Ishikawa (cell line): ENCODE data around the gene DPYD.

Source experiments
- CEBPB ChIP-seq: IDR thresholded peaks from 2 replicates; pipeline ENCODE4 v1.6.1; 2012
- CREB1 ChIP-seq: IDR thresholded peaks from 2 replicates; pipeline ENCODE4 v1.6.1; 2012; ENCODE audit warnings: low read depth
- EGR1 ChIP-seq: IDR thresholded peaks from 2 replicates; pipeline ENCODE4 v1.6.1; 2012
- EP300 ChIP-seq: IDR thresholded peaks from 2 replicates; pipeline ENCODE4 v1.6.1; 2012; ENCODE audit warnings: borderline replicate concordance
- FOXM1 ChIP-seq: IDR thresholded peaks from 2 replicates; pipeline ENCODE4 v1.6.1; 2012; ENCODE audit warnings: low read depth, borderline replicate concordance
- NFIC ChIP-seq: IDR thresholded peaks from 2 replicates; pipeline ENCODE4 v1.6.1; 2012
- RAD21 ChIP-seq: IDR thresholded peaks from 2 replicates; pipeline ENCODE4 v1.6.1; 2012; ENCODE audit warnings: low read depth
- TAF1 ChIP-seq: IDR thresholded peaks from 2 replicates; pipeline ENCODE4 v1.6.1; 2012; ENCODE audit warnings: low read depth, mild to moderate bottlenecking
- TCF12 ChIP-seq: IDR thresholded peaks from 2 replicates; pipeline ENCODE4 v1.6.1; 2012; ENCODE audit warnings: low read depth
- TEAD4 ChIP-seq: IDR thresholded peaks from 2 replicates; pipeline ENCODE4 v1.6.1; 2012
- YY1 ChIP-seq: IDR thresholded peaks from 2 replicates; pipeline ENCODE4 v1.6.1; 2012; ENCODE audit warnings: low read depth
- ZBTB7A ChIP-seq: IDR thresholded peaks from 2 replicates; pipeline ENCODE4 v1.6.1; 2012; ENCODE audit warnings: low read depth
- TF ChIP-seq, protein P1 (sequence below): IDR thresholded peaks from 2 replicates; pipeline ENCODE4 v1.6.1; 2012
- TF ChIP-seq, protein P2 (sequence below): IDR thresholded peaks from 2 replicates; pipeline ENCODE4 v1.6.1; 2012
- TF ChIP-seq, protein P3 (sequence below): IDR thresholded peaks from 2 replicates; pipeline ENCODE4 v1.6.1; 2012; ENCODE audit warnings: low read depth, mild to moderate bottlenecking

DPYD gene

DNA sequence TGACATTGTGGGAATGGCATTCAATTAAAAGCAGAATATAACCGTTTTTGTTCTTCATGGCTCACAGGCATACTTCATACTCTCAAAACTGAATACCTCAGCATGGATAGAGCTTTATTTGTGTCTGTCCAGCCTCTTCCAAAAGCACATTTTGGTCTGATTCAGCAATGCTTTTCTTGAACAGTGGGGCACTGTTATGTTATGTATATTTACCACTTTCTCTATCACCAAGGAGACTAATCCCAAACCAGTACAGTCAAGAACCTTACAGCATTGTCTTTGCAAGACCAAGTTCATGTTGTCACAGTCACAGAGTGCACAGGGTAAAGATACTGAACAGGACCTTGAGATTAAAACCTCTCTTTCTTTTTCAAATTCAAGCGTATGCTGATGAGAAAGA is 616.5 kb downstream of the DPYD start:
- TF ChIP-seq EP300 (no peak), NFIC (no peak)

DNA sequence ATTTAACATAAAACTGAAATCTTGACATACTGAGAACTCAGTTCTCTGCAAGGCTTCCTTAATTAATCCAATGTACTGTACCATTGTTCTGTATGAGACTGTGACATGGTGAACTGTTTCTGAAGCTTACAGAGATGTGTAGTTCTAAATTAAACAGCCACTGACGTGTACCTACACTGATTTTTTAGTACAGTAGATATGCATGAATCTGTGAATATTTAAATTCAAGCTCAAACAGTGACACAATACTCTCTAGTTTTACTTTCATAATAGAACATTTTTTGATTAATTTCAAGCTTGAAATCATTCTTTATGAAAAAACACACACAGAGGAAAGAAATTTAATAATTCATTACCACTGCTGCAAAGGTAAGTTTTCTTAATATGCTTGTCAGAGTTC is 621.9 kb downstream of the DPYD start:
- TF ChIP-seq FOXM1, result no peak
- TF ChIP-seq TAF1, result no peak
- TF ChIP-seq NFIC, result no peak
- no peak for TF ChIP-seq CREB1
- TF ChIP-seq TEAD4, result no peak

DNA sequence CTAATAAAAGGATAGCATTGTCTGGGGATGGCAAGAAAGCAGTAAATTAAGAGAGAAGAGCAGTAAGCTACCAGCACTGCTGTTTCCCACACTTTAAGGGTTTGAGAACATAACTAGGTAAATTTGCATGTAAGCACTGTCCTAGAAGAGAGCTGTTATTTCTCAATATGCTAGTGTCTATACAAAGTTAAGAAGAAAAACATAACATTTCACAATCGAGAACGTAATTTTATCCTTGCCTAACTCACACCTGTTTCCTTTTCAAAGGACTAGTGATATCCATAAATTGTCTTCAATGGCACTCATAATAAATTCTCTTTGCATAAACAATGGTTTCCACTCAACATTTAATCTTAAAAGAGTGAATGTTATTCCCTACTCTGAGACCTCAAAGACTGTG is 623.2 kb downstream of the DPYD start:
- no peak for TF ChIP-seq CEBPB
- TF ChIP-seq ZBTB7A, result no peak
- TF ChIP-seq YY1, result no peak
- no peak for TF ChIP-seq NFIC
- TF ChIP-seq, protein P1, sequence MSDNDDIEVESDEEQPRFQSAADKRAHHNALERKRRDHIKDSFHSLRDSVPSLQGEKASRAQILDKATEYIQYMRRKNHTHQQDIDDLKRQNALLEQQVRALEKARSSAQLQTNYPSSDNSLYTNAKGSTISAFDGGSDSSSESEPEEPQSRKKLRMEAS, result no peak
- TF ChIP-seq, protein P2, sequence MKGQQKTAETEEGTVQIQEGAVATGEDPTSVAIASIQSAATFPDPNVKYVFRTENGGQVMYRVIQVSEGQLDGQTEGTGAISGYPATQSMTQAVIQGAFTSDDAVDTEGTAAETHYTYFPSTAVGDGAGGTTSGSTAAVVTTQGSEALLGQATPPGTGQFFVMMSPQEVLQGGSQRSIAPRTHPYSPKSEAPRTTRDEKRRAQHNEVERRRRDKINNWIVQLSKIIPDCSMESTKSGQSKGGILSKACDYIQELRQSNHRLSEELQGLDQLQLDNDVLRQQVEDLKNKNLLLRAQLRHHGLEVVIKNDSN, result no peak
- TF ChIP-seq RAD21, result no peak
- TF ChIP-seq, protein P3, sequence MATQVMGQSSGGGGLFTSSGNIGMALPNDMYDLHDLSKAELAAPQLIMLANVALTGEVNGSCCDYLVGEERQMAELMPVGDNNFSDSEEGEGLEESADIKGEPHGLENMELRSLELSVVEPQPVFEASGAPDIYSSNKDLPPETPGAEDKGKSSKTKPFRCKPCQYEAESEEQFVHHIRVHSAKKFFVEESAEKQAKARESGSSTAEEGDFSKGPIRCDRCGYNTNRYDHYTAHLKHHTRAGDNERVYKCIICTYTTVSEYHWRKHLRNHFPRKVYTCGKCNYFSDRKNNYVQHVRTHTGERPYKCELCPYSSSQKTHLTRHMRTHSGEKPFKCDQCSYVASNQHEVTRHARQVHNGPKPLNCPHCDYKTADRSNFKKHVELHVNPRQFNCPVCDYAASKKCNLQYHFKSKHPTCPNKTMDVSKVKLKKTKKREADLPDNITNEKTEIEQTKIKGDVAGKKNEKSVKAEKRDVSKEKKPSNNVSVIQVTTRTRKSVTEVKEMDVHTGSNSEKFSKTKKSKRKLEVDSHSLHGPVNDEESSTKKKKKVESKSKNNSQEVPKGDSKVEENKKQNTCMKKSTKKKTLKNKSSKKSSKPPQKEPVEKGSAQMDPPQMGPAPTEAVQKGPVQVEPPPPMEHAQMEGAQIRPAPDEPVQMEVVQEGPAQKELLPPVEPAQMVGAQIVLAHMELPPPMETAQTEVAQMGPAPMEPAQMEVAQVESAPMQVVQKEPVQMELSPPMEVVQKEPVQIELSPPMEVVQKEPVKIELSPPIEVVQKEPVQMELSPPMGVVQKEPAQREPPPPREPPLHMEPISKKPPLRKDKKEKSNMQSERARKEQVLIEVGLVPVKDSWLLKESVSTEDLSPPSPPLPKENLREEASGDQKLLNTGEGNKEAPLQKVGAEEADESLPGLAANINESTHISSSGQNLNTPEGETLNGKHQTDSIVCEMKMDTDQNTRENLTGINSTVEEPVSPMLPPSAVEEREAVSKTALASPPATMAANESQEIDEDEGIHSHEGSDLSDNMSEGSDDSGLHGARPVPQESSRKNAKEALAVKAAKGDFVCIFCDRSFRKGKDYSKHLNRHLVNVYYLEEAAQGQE, result no peak
- no peak for TF ChIP-seq TEAD4
- TF ChIP-seq CREB1, result no peak

DNA sequence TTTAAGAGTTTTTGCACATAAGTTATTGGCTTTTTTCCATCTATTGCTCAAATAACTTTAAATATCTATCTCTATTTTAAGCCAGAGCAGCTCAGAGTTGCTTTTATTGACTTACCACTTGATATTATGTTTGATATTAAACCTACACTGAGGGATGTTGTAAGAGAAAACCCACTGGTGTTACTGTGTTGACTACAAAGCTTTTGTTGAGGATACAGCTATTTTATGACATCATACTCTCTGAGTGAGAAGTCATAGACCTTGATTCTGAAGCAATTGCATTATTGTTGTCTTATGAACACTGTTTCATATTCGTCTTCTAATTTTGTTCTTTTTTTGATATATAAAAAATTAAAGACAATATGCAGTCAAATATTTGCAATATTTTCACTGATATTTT is 638.9 kb downstream of the DPYD start:
- no peak for TF ChIP-seq ZBTB7A
- TF ChIP-seq, protein P2, result no peak
- TF ChIP-seq NFIC, result no peak
- TF ChIP-seq YY1, result no peak
- TF ChIP-seq CEBPB, result no peak
- no peak for TF ChIP-seq TCF12
- TF ChIP-seq, protein P3, result no peak
- TF ChIP-seq EGR1, result no peak
- TF ChIP-seq FOXM1, result no peak
- TF ChIP-seq, protein P1, result no peak
- no peak for TF ChIP-seq TEAD4

DNA sequence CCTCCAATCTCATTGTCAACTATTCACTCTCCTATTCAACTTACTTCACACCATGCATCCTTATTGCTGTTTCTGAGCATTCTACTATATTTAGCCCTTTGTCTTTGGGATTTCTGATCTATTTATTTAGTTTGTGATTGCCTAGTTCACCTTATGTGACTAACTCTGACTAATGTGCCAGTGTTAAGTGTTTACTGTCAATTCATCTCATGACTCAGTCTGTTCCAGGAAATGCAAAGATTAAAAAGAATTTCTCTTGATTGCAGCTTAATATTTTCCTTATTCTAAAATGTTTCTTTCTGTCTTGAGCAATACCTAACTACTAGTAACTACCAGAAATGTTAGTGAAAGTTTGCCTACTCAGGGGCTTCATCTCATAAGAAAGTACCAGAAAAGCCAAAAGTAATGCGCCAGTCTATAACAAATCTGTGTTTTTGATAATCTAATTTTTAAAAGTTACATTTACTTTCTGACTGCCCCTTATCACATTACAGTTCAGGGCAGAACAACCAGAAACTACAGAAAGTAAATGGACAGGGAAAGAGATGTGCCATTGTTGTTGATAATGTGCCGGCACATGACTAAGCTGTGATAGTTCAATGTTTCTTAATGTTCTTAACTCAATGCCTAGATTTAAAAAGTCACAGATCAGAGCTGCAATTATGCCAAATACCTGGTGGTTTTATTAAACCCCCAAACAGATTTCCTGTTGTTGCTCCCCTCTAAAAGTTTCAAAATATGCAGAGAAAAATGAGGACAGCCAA is 642.8 kb downstream of the DPYD start:
- no peak for TF ChIP-seq CREB1
- no peak for TF ChIP-seq TEAD4
- no peak for TF ChIP-seq EGR1
- no peak for TF ChIP-seq CEBPB
- no peak for TF ChIP-seq FOXM1
- no peak for TF ChIP-seq TCF12
- TF ChIP-seq, protein P1, result no peak
- no peak for TF ChIP-seq EP300
- no peak for TF ChIP-seq TAF1

DNA sequence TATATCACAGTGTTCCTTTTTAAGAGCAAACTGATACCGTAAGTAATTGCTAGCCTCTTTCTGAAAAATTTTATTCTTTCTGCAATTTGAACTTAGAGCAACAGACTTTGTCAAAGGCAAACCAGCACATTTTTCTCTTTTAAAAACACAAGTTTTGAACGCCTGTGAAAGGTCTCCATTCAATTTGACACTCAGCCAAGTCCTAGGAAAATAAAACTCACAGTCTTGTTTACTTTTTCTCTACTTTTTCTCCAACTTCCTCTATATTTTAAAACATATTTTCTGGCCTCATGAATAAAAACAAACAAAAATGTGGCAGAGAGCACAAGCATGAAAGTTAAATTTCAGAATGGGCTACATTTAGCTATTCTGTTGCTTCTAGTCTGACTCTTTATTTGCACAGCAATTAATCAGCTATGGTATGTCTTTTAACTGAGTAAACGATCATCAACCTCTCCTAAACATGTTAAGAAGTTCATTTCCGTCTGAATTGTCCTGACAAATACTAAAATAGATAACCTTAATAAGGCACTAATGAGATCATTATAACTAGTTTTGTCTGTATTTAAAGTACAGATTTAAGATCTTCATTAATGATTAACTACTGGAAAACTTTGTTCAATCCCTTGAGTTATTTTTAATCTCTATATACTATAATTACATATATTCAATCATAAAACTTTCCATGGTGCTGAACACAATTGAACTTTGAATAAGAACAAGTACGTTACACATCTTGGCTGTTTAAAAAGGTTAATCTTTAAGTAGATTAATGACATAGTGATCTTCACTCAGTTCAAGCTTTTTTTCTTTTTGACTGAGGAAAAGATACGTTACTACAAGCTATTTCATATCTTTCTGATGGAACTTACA is 648.7 kb downstream of the DPYD start:
- no peak for TF ChIP-seq TCF12
- TF ChIP-seq, protein P3, result peak; percentile 32; the same call in 1 of the 2 replicates
- TF ChIP-seq TEAD4, result no peak
